OCI-M2 (cell line): Measurements from ENCODE around the gene TBC1D5.

Experiments used
- DNase-seq: peaks from one replicate; lab custom pipeline; 2025; ENCODE audit not compliant: unreplicated experiment; lab: John Stamatoyannopoulos, UW

TBC1D5 gene

DNA sequence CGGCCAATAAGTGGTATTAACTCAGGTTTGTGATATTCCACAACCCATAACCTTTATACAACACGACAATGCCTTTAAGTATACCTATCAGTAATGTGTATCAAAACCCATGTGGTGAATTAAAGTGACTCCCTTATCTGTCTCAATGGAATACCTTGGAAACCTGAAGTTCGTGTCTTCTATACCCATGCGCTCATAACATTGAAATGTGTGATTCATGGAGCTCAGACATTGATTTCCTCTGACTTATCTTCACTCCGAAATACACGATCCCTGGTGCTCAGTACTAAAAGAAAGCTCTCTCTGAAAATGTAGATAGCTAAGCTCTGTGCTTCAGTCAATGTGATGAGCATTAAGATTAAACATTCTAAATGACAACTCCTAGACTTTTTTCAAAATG, 140.3 kb downstream of the TBC1D5 start:
- no peak for DNase-seq

DNA sequence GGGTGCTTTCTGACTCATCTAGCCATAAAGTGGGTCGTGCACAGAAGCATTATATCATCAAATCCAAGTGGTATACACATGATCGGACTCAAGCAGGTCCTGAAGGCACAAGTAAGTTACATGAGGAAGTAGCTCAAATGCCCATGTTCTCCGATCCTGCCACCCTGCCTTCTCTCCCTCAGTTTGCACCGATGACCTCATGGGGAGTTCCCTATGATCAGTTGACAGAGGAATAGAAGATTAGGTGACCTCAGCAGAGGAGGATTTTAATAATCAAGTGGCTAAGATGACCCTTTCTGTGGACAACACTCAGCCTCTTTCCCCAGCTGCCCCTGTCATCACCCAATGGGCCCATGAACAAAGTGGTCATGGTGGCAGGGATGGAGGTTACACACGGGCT, 149.5 kb downstream of the TBC1D5 start:
- no peak for DNase-seq

DNA sequence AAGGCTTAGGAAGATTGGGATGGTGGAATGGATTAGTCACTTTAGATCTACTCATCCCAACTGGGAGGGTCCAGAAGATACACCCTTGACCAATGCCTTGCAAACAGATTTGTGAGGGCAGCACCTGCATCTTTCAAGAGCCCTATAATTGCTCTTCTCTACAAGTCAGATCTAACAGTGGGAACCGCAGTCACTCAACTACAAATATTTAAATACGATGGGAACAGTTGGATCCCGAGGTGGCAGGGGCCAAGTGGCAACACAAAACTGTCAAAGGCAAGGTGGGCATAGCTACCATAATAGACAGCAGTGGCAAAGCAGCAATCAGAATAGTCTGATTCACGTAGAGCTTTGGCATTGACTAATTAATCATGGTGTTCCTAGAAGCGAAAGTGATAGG, 152.0 kb downstream of the TBC1D5 start:
- no peak for DNase-seq

DNA sequence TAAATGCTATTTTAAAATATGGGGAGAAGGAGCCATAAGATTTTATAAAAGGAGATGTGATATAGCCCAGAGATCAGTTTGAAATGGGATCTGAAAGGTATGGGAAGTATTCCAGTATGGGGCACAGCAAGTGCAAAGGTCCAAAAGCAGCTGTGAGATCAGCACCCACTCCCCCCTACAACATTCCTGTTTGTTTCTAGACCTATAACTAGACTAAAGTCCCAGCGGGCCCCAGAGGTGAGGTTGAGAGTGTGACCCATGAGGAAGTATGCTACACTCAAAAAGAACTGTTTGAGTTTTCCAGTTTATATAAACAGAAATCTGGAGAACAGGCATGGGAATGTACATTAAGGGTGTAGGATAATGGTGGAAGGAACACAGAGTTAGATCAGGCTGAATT, 152.5 kb downstream of the TBC1D5 start:
- no peak for DNase-seq

DNA sequence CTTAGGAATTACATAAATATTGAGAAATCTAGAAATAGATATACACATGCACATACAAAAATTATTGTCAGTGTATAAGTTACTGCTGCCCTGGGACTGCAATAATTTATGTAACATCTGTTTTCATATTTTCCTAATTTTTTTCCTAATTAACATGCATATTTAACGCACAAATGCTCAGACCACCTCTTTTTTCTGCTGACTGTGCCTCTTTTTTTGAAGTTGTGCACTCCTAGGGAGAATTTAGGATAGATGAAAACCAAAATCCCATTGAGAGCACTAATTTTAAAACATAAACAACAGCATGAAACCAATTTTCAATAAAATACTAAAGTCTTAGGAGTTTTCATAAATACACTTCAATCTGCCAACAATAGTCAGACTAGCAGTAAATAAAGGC, 154.0 kb downstream of the TBC1D5 start:
- DNase-seq = no peak

DNA sequence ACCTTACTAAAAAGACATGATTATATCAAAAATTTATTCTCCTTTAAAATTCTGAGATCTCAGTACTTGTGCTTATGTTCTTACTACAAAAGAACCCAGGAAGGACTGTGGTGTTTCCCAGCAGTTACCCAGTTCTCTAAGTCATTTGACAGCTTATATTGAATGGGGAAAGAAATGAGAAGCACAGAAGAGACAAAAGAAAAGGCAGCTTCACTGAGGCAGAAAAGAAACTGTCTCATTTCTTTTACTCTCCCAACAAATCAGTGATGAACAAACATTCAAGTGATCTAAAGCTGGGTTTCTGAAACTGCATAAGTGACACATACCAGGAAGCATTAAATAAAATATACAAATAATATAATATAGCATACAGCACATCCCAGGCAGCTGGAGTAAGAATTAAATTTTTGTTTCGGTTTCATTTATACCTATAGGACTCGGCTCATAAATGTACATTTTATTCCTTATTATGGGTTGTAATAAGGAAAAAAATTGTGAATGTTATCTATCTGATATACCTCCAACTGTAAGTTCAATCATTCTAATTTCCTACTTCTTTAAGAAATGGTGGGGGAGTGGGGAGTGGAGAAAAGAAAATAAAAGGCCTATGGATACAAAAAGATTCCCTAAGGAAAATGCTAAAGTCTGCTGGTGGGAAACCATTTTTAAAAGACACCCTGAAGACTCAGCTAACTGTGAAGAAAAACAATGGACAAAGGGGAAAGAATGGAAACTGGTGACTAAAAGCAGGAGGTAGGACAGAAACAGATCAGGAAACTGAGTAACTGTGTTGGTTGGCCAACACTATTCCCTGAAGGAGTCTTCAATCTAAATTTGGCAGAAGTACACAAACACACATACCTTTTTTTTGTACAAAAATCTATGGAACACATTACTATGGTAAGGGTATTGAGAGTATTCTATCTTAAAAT, 156.8 kb downstream of the TBC1D5 start:
- no peak for DNase-seq

DNA sequence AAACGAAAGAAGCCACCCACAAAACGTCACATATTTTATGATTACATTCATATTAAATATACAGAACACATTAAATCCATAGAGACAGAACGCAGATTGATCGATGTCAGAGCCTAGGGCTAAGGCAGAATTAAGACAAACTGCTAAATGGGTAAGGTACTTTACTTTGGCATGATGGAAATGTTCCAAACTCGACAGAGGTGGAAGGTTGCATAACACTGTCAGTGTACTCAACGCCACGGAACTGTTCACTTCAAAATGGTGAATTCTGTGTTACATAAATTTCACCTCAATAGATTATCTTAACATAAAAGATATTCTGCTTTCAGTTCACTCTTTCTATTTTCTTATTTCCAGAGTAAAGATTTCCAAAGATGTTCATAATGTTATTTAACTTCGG, 158.4 kb downstream of the TBC1D5 start:
- no peak for DNase-seq

DNA sequence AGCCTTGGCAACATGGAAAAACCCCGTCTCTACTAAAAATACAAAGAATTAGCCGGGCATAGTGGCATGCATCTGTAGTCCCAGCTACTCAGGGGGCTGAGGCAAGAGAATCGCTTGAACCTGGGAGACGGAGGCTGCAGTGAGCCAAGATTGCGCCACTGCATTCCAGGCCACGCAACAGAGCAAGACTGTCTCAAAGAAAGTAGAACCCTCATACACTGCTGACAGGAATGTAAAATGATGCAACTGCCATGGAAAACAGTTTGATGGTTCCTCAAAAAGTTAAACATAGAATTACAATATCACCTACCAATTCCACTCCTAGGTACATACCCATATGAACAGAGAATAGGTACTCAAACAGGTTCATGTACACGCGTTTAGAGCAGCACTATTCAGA, 158.9 kb downstream of the TBC1D5 start:
- DNase-seq = no peak

DNA sequence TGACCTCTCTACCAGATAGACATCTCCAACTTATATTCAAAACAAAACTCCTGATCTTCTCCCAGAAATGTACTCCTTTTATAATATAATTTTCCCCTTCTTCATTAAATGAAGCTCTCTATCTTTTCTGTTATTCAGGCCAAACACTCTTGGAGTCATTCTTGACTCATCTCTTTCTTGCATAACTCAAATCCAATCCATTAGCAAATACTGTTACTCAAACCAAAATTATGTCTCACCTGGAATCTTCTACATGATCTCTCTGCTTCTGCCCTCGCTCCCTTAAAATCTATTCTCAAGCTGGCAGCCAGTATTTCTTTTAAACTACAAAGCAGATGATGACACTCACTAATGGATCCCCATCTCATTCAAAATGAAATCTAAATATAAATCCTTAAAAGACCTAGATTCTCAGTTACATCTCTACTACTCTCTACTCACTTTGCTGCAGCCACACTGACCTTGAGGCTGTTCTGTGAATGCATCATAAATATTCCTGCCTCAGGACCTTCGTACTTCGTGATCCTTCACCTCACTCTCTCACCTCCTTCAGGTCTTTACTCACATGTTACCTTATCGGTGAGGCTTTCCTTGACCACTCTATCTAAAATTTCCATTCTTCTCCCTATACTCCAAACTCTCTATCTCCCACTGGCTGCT, 160.9 kb downstream of the TBC1D5 start:
- no peak for DNase-seq

DNA sequence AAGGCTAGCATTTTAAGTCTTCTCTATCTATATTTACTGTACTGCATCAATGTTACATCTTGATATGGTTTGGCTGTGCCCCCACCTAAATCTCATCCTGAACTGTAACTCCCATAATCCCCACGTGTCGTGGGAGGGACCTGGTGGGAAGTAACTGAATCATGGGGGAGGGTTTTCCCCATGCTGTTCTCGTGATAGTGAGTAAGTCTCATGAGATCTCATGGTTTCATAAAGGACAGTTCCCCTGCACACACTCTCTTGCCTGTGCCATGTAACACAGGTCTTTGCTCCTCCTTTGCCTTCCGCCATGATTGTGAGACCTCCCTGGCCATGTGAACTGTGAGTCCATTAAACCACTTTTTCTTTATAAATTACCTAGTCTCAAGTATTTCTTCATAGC, 161.5 kb downstream of the TBC1D5 start:
- DNase-seq = no peak

DNA sequence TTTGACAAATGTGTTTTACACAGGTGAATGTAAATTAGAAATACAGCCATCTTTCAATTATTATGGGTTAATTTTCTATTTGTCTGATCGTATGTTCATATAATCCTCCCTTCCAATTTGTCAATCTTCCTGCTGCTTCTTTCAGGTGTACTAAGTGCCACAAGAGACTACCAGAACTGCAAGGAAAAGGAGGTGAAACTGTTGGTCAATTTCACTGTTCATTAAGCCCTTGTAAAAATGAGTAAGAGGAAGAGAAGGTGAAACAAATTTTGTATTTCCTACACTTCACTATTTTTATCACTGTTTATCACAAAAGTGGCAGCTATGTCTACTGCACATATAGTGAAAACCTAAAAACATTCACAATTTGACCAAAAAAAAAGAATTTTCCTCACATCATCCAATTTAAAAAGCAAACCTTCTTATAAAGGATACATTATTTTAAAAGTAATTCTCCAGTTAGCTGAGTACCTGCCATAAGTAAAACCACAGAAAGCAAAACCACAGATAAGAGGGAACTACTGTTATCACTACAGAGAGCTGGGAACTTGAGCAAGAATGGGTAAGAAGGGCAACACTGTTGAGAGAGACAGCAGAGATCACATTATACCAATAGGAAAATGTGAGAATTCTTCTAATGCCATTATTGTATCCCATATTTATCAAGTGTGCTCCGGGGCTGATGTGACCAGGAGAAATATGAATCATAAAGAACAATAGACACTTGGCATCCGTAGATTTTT, 163.0 kb downstream of the TBC1D5 start:
- no peak for DNase-seq

DNA sequence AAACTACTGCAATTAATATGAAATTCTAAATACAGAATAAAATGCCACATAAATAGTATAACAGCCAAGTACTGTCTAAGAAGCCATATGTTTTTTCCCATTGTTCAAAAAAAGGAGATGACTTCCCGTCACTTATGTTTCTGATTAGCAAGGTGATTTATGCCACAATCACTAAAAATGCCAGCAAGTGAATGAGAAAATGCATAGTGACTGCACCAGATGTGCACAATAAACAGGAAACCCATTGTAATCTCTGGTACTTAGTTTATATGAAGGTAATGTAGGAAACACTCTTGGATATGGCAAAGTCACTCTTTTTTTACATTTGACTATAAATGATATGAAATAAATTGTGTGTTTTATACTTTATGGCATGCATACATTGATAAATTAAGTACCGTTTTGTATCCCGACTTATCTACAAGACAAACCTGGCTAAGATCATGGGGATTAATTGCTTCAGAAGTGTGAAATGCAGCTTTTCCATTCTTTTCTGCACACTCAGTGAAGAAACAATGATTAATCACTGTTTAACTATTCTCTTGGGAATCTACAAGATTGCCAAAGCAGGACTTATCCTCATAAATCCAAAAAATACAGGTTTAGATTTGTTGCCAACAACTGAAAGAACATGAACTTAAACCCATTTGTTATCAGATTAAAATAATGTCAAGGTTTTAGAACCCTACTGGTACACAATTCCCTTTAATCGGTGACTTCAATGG, 164.5 kb downstream of the TBC1D5 start:
- no peak for DNase-seq

DNA sequence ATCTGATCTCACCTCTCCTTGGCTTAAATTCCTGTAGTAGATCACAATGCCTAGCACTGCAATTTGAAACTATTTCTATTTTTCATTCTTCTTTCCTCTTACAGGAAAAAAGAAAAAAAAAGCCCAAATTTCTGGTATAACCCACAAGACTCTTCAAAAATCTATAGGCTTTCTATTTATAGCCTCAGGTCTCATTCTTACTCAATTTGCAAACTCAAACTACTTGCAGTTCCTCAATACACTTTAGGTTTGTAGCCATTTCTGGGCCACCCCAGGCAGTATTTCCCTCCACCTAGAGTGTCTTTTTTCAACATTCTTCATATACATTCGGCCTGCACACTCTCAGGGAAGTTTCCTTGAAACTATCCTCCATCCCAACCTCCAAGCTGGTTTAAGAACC, 169.0 kb downstream of the TBC1D5 start:
- no peak for DNase-seq

DNA sequence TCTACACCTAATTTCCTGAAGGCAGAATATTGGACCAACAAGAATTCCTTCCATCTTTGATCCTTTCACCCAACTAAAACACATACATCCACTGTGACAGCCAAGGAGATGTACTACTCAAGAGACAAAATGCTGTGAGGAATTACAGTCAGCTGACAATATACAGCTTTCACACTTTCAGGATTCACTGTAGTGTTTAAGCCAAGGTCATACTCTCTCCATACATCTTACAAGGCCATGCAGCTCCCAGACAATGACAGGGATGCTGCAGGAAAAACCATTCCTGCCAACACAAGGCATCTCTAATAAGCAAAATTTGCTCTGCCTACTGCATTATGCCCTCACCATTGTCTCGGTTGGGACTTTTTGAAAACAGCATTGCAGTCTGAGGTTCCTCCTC, 170.7 kb downstream of the TBC1D5 start:
- no peak for DNase-seq

DNA sequence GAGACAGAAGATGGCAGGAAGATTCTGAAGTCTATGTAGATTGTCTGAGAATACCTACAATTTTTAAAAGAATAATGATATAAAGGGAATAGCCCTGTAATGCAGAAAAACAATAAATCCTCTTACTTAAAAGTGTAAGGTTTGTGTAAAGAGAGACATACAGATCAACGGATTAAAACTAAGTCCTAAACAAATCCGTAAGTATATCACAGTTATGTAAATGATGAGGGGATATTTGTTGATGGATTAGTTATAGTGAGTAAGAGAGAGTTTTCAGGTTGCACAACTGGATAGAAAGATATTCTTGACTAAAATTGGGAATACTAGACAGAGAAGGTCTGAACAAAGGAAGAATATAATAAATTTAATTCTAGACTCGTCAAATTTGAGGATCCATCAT, 179.6 kb downstream of the TBC1D5 start:
- no peak for DNase-seq

DNA sequence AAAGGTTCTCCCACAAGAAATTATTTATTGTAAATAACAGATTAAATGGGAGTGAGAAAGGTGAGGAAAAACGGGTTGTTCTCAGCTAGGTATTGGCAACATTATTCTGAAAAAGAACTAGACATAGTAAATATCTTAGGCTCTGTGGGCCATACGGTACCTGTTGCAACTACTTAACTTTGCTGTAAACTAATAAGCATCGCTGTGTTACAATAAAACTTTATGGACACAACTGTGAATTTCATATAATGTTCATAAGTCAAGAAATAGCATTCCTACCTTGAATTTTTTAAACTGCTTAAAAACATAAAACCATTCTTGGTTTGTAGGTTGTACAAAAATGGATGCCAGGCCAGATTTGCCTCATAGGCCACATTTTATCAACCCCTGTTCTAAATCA, 183.9 kb downstream of the TBC1D5 start:
- no peak for DNase-seq

DNA sequence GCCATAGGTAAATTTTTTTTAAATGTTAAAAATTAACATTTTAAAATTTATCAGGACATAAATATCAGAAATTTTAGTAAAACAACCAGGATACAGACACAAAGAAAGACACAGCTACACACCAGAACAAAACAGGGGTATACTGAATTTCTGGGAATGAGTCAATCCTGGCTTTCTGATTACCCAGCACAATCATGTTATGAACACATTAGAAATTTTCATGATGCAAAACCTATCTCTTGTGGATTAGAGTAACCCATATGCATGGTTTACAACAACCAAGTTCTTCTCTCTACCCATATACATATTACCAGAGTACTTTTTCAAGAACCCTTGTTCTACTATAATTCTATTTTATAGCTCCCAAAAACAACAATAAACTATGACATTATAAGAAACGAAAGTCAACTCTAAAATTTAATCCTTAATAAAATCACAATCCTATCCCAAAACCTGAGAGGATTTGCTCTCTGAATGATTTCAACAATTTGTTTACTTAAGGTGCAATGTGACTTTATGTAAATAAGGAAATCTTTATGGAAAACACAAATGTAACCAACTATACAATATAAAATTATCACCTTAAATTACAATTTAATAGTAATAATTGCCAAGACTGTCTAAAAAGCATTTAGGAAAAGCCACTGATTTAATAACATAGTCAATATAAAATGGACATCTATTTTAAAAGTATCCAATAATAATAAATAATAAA, 184.5 kb downstream of the TBC1D5 start:
- no peak for DNase-seq

DNA sequence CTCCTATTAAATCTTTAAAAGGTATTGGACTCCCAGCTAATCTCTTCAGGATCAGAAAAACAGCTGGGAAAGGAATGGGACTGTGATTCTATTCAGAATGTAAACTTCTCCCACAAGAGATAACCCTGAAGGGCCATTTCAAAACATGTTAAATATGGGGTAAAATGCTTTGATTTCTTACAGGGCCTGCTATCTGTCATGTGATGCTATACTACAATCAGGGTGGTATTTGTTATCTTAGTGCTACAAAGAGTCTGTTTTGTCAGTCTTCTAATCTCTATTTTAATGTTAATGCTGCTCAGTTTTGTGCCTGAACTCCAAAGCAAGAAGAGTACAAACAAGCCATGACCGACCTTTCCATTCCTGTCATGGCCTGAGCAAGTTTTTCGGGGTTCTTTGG, 186.9 kb downstream of the TBC1D5 start:
- DNase-seq = no peak

DNA sequence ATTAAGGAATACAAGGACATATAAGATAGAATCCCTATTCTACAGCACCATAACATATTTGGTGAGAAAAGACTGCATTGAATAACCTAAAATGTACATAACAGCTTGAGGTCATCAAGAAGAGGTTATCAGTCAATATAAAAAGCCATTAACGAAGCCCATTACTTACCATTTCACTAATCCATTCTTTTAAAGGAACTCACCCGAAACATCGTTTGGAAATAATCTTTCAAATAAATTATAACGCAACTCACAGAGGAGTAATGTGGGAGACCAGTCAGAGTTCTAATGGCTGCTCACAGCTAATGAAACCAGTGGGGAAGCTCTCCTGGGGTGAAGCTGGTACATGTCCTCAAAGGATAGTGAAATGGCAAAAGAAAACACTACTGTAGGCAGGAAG, 188.4 kb downstream of the TBC1D5 start:
- DNase-seq = no peak

DNA sequence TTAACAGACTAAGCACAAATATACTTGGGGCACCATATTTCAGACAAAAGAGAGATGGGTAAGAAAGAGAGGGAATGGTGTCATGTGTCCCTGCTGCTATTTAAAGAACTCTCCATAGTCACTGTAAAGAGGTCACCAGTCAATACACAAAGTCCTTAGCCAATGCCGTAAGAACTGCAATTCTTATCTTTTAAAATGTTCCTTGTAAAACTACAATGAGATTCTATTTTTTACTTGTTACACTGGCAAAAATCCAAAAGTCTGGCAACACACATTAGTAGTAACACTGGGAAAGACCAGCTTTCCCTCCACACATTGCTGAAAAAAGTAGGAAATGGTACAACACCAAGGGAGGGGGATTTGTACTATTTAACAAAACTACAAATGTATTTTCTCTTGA, 189.4 kb downstream of the TBC1D5 start:
- no peak for DNase-seq

DNA sequence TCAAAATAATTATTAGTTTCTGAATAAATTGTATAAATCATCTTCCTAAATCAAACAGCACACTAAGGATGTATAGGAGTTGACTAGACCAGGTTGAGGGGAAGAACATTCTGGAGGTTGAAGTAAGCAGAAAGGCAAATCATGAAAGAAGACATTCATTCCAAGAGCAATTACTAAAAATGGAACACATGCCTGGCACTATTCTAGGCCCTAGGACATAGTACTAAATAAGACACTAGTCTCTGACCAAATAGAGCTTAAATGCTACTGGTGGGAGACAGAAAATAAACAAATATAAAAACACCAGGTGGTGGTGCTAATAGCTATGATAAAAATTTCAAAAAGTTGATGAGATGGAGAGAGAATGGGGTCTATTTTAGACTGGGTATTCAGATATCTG, 190.1 kb downstream of the TBC1D5 start:
- no peak for DNase-seq
